Measurements from ENCODE around the gene XG. TPM values are rescaled to one million over a fixed set of nuclear protein-coding genes. Genes with fewer than 3 reads are reported as not detected.
"Not testable (repeated sequence)": the region's sequence is repeated elsewhere in the genome, so short reads cannot be mapped to it uniquely, and the experiment has no call there.

XG gene
- total and polyA plus RNA-seq, 2 of the 4 experiments (the other 2 are of a cell fraction) = under 0.01 TPM; not detected in 1

GRCh38 chrX:2764766-2765548 lies 13.1 kb downstream of the XG start:
- H2AK9ac ChIP-seq (replicated peaks; ENCODE audit: low read depth, low read length, poor library complexity); H4K8ac ChIP-seq (ENCODE audit: low read depth in 2 of 2, low read length in 2 of 2); H3K4me1 ChIP-seq (ENCODE audit: control insufficient read depth, insufficient read depth, low read length); H3K9me1 ChIP-seq (ENCODE audit: insufficient read depth, low read length); CTCF ChIA-PET; BruUV-seq (replicated peaks); H2AK5ac ChIP-seq (ENCODE audit: low read depth, low read length); H4K91ac ChIP-seq (ENCODE audit: insufficient read depth, low read depth, low read length); ATAC-seq (ENCODE audit: low read depth); H3K36me3 ChIP-seq (ENCODE audit: control insufficient read depth, insufficient read depth, low read length); H4K5ac ChIP-seq (ENCODE audit: low read depth, low read length); H2BK20ac ChIP-seq (ENCODE audit: low read depth, low read length); POLR2A ChIA-PET (ENCODE audit: unreplicated experiment); H2BK5ac ChIP-seq (ENCODE audit: low read depth, low read length, poor library complexity, severe bottlenecking); H3K56ac ChIP-seq (ENCODE audit: extremely low read depth, insufficient read depth, low read length); H2BK15ac ChIP-seq (ENCODE audit: low read depth, low read length); H3K9me3 ChIP-seq (ENCODE audit: control insufficient read depth, insufficient read depth, low read length); dilution Hi-C loops (cut with HindIII; ENCODE audit: low sequenced_read_pairs, unreplicated experiment); H3K4me2 ChIP-seq (ENCODE audit: low read depth, low read length); H3K4me3 ChIP-seq (ENCODE audit: insufficient read depth, low read depth, low read length); H3K23ac ChIP-seq (ENCODE audit: low read depth, low read length); H3K18ac ChIP-seq (ENCODE audit: low read depth, low read length); H3K27ac ChIP-seq (ENCODE audit: insufficient read depth, low read length); H2BK120ac ChIP-seq (ENCODE audit: low read depth, low read length); intact Hi-C loops (cut with micrococcal nuclease); H4K20me1 ChIP-seq (ENCODE audit: insufficient read depth, low read length); DNase-seq; H2AFZ ChIP-seq (replicated peaks; ENCODE audit: low read length, poor library complexity); in situ Hi-C loops (cut with MboI; ENCODE audit: low sequenced_read_pairs); H3K14ac ChIP-seq (replicated peaks; ENCODE audit: low read depth, low read length); H3K4ac ChIP-seq (ENCODE audit: low read depth, low read length); H3K27me3 ChIP-seq (ENCODE audit: control insufficient read depth, insufficient read depth, low read length); H3K9ac ChIP-seq (ENCODE audit: low read depth, low read length); H3K79me1 ChIP-seq (ENCODE audit: low read depth in 1 of 2, low read length in 2 of 2): not testable (repeated sequence)
- WGBS, 2 experiments (ENCODE audit: extremely low coverage in 2 of 2, insufficient read length in 1 of 2) = 78% methylated on average over 1 of the region's 19 CpGs; no CpG with 5 or more reads in 1 of the 2 experiments

All from IMR-90 (cell line).